ENCODE measurements around the gene UST. TPM values are rescaled to one million over a fixed set of nuclear protein-coding genes. Genes with fewer than 3 reads are reported as not detected.

Gene UST
- polyA plus RNA-seq, 1 experiment: 21.4 TPM

GRCh38 chr6:148825492-148825891, 78.7 kb downstream of the UST start:
- no peak for TF ChIP-seq CTCF (IDR thresholded peaks at IDR 0.05; ENCODE audit: low read depth, low read length)
- ChIA-PET CTCF (interaction anchor here (0.5 kb wide), 1 partner anchor 32 kb away, joined by 4 read pairs; no protein-coding TSS in a partner anchor), POLR2A (no interaction called here)
- DNase-seq (ENCODE audit: low read depth, low spot score): no peak
- Histone ChIP-seq H3K27me3 (ENCODE audit: control insufficient read depth, insufficient read depth, low read length) (no peaks in the 10 kb centered on the region), H3K27ac (ENCODE audit: low read depth, low read length) (no peak overlapping the region), H3K9me3 (ENCODE audit: control insufficient read depth, insufficient read depth, low read length) (no peaks in the 10 kb centered on the region), H3K4me3 (ENCODE audit: low read depth, low read length) (no peak overlapping the region)

GRCh38 chr6:148827416-148828045, 80.7 kb downstream of the UST start:
- ChIA-PET POLR2A (no interaction called here), CTCF (no interaction called here)
- no peaks in the 10 kb centered on the region for H3K9me3 ChIP-seq (ENCODE audit: control insufficient read depth, insufficient read depth, low read length)
- no peak overlapping the region for H3K27ac ChIP-seq (ENCODE audit: low read depth, low read length)
- H3K27me3 ChIP-seq (ENCODE audit: control insufficient read depth, insufficient read depth, low read length): no peaks in the 10 kb centered on the region
- TF ChIP-seq CTCF (IDR thresholded peaks at IDR 0.05; ENCODE audit: low read depth, low read length): no peak
- no peak for DNase-seq (ENCODE audit: low read depth, low spot score)
- no peak overlapping the region for H3K4me3 ChIP-seq (ENCODE audit: low read depth, low read length)

GRCh38 chr6:148828047-148828446, 81.2 kb downstream of the UST start:
- TF ChIP-seq CTCF (IDR thresholded peaks at IDR 0.05; ENCODE audit: low read depth, low read length): no peak
- POLR2A ChIA-PET: no interaction called here
- CTCF ChIA-PET: no interaction called here

GRCh38 chr6:148829415-148830101, 82.7 kb downstream of the UST start:
- no peak for TF ChIP-seq CTCF (IDR thresholded peaks at IDR 0.05; ENCODE audit: low read depth, low read length)
- no peak for DNase-seq (ENCODE audit: low read depth, low spot score)
- Histone ChIP-seq H3K27me3 (ENCODE audit: control insufficient read depth, insufficient read depth, low read length) (no peaks in the 10 kb centered on the region), H3K9me3 (ENCODE audit: control insufficient read depth, insufficient read depth, low read length) (no peaks in the 10 kb centered on the region), H3K4me3 (ENCODE audit: low read depth, low read length) (no peak overlapping the region), H3K27ac (ENCODE audit: low read depth, low read length) (no peak overlapping the region)
- POLR2A ChIA-PET: no interaction called here
- CTCF ChIA-PET: no interaction called here

More at GRCh38 chr6:148828047-148828446, 81.2 kb downstream of the UST start:
- H3K4me3 ChIP-seq (ENCODE audit: low read depth, low read length): no peak overlapping the region
- H3K9me3 ChIP-seq (ENCODE audit: control insufficient read depth, insufficient read depth, low read length): no peaks in the 10 kb centered on the region
- no peaks in the 10 kb centered on the region for H3K27me3 ChIP-seq (ENCODE audit: control insufficient read depth, insufficient read depth, low read length)
- no peak for DNase-seq (ENCODE audit: low read depth, low spot score)
- no peak overlapping the region for H3K27ac ChIP-seq (ENCODE audit: low read depth, low read length)

GRCh38 chr6:148830614-148831013, 83.8 kb downstream of the UST start:
- DNase-seq (ENCODE audit: low read depth, low spot score): no peak
- POLR2A ChIA-PET: no interaction called here
- CTCF ChIA-PET: no interaction called here
- TF ChIP-seq CTCF (IDR thresholded peaks at IDR 0.05; ENCODE audit: low read depth, low read length): no peak
- Histone ChIP-seq H3K27me3 (ENCODE audit: control insufficient read depth, insufficient read depth, low read length) (no peaks in the 10 kb centered on the region), H3K9me3 (ENCODE audit: control insufficient read depth, insufficient read depth, low read length) (no peaks in the 10 kb centered on the region), H3K4me3 (ENCODE audit: low read depth, low read length) (no peak overlapping the region), H3K27ac (ENCODE audit: low read depth, low read length) (no peak overlapping the region)

Measured in AG04450 (cell line).